ENCODE results near the gene PRR30.

The PRR30 gene

GRCh38 chr2:27154488-27154887 is 15.3 kb upstream of the PRR30 start:
- H3K27ac ChIP-seq (ENCODE audit: low read length) = no peak overlapping the region
- H3K9me3 ChIP-seq (ENCODE audit: control insufficient read depth, insufficient read depth, low read length) = no peaks in the 10 kb centered on the region
- no CpG with 5 or more reads among the region's 6 CpGs for WGBS (ENCODE audit: insufficient coverage, insufficient read length)
- H3K4me3 ChIP-seq (ENCODE audit: low read length) = no peak overlapping the region
- no peaks in the 10 kb centered on the region for H3K36me3 ChIP-seq (ENCODE audit: control insufficient read depth, insufficient read depth, low read length)
- H3K4me1 ChIP-seq (ENCODE audit: control insufficient read depth, insufficient read depth, low read length) = 0 out of 2 replicates have a peak, but pooled peaks cover 2% of the 10 kb centered on the region
- no peaks in the 10 kb centered on the region for H3K27me3 ChIP-seq (ENCODE audit: control insufficient read depth, insufficient read depth, low read length)
- no peak for DNase-seq (ENCODE audit: low read depth, low spot score)

- no peak for DNase-seq (ENCODE audit: low read depth, low spot score)
- H3K4me1 ChIP-seq (ENCODE audit: control insufficient read depth, insufficient read depth, low read length) = no peaks in the 10 kb centered on the region
- H3K27ac ChIP-seq (ENCODE audit: low read length) = no peak overlapping the region
Measured at GRCh38 chr2:27152796-27153464, 13.7 kb upstream of the PRR30 start.

GRCh38 chr2:27152102-27152795 is 13.0 kb upstream of the PRR30 start:
- no peak for DNase-seq (ENCODE audit: low read depth, low spot score)
- no CpG with 5 or more reads among the region's 8 CpGs for WGBS (ENCODE audit: insufficient coverage, insufficient read length)

More at GRCh38 chr2:27152796-27153464, 13.7 kb upstream of the PRR30 start:
- WGBS (ENCODE audit: insufficient coverage, insufficient read length) = no CpG with 5 or more reads among the region's 2 CpGs
- Histone ChIP-seq H3K4me3 (ENCODE audit: low read length) (no peak overlapping the region), H3K27me3 (ENCODE audit: control insufficient read depth, insufficient read depth, low read length) (no peaks in the 10 kb centered on the region), H3K9me3 (ENCODE audit: control insufficient read depth, insufficient read depth, low read length) (no peaks in the 10 kb centered on the region), H3K36me3 (ENCODE audit: control insufficient read depth, insufficient read depth, low read length) (no peaks in the 10 kb centered on the region)

GRCh38 chr2:27150639-27151230 is 11.5 kb upstream of the PRR30 start:
- H3K4me1 ChIP-seq (ENCODE audit: control insufficient read depth, insufficient read depth, low read length) = no peaks in the 10 kb centered on the region
- no peaks in the 10 kb centered on the region for H3K27me3 ChIP-seq (ENCODE audit: control insufficient read depth, insufficient read depth, low read length)
- no peak for DNase-seq (ENCODE audit: low read depth, low spot score)
- no peaks in the 10 kb centered on the region for H3K36me3 ChIP-seq (ENCODE audit: control insufficient read depth, insufficient read depth, low read length)
- H3K4me3 ChIP-seq (ENCODE audit: low read length) = no peak overlapping the region
- H3K9me3 ChIP-seq (ENCODE audit: control insufficient read depth, insufficient read depth, low read length) = no peaks in the 10 kb centered on the region
- no peak overlapping the region for H3K27ac ChIP-seq (ENCODE audit: low read length)
- WGBS (ENCODE audit: insufficient coverage, insufficient read length) = no CpG with 5 or more reads among the region's 8 CpGs

More at GRCh38 chr2:27152102-27152795, 13.0 kb upstream of the PRR30 start:
- H3K27me3 ChIP-seq (ENCODE audit: control insufficient read depth, insufficient read depth, low read length) = no peaks in the 10 kb centered on the region
- no peaks in the 10 kb centered on the region for H3K4me1 ChIP-seq (ENCODE audit: control insufficient read depth, insufficient read depth, low read length)
- H3K9me3 ChIP-seq (ENCODE audit: control insufficient read depth, insufficient read depth, low read length) = no peaks in the 10 kb centered on the region
- H3K27ac ChIP-seq (ENCODE audit: low read length) = no peak overlapping the region
- no peaks in the 10 kb centered on the region for H3K36me3 ChIP-seq (ENCODE audit: control insufficient read depth, insufficient read depth, low read length)
- H3K4me3 ChIP-seq (ENCODE audit: low read length) = no peak overlapping the region

GRCh38 chr2:27149570-27150405 is 10.6 kb upstream of the PRR30 start:
- no peaks in the 10 kb centered on the region for H3K36me3 ChIP-seq (ENCODE audit: control insufficient read depth, insufficient read depth, low read length)
- no peaks in the 10 kb centered on the region for H3K27me3 ChIP-seq (ENCODE audit: control insufficient read depth, insufficient read depth, low read length)
- H3K27ac ChIP-seq (ENCODE audit: low read length) = no peak overlapping the region
- H3K4me1 ChIP-seq (ENCODE audit: control insufficient read depth, insufficient read depth, low read length) = no peaks in the 10 kb centered on the region
- no peak for DNase-seq (ENCODE audit: low read depth, low spot score)
- no CpG with 5 or more reads among the region's 29 CpGs for WGBS (ENCODE audit: insufficient coverage, insufficient read length)
- no peaks in the 10 kb centered on the region for H3K9me3 ChIP-seq (ENCODE audit: control insufficient read depth, insufficient read depth, low read length)
- no peak overlapping the region for H3K4me3 ChIP-seq (ENCODE audit: low read length)

GRCh38 chr2:27148801-27149439 is 9.7 kb upstream of the PRR30 start, which contains the start of gene TCF23:
Gene TCF23 (plus strand): TSS chr2:27149004. CDS start chr2:27149134, 130 bp downstream.
- no CpG with 5 or more reads among the region's 12 CpGs for WGBS (ENCODE audit: insufficient coverage, insufficient read length)
- Histone ChIP-seq H3K4me1 (ENCODE audit: control insufficient read depth, insufficient read depth, low read length) (no peaks in the 10 kb centered on the region), H3K4me3 (ENCODE audit: low read length) (no peak within 1 kb of the TSS), H3K27ac (ENCODE audit: low read length) (no peak within 1 kb of the TSS), H3K36me3 (ENCODE audit: control insufficient read depth, insufficient read depth, low read length) (no peaks in the 10 kb centered on the region), H3K9me3 (ENCODE audit: control insufficient read depth, insufficient read depth, low read length) (no peaks in the 10 kb centered on the region), H3K27me3 (ENCODE audit: control insufficient read depth, insufficient read depth, low read length) (no peaks in the 10 kb centered on the region)
- DNase-seq (ENCODE audit: low read depth, low spot score) = no peak

- Histone ChIP-seq H3K36me3 (ENCODE audit: control insufficient read depth, insufficient read depth, low read length) (no peaks in the 10 kb centered on the region), H3K9me3 (ENCODE audit: control insufficient read depth, insufficient read depth, low read length) (no peaks in the 10 kb centered on the region), H3K27me3 (ENCODE audit: control insufficient read depth, insufficient read depth, low read length) (no peaks in the 10 kb centered on the region), H3K4me3 (ENCODE audit: low read length) (no peak overlapping the region), H3K27ac (ENCODE audit: low read length) (no peak overlapping the region), H3K4me1 (ENCODE audit: control insufficient read depth, insufficient read depth, low read length) (no peaks in the 10 kb centered on the region)
- DNase-seq (ENCODE audit: low read depth, low spot score) = no peak
- no CpG with 5 or more reads among the region's 8 CpGs for WGBS (ENCODE audit: insufficient coverage, insufficient read length)
Measured at GRCh38 chr2:27147935-27148334, 8.7 kb upstream of the PRR30 start.

- WGBS (ENCODE audit: insufficient coverage, insufficient read length) = no CpG with 5 or more reads among the region's 2 CpGs
- Histone ChIP-seq H3K36me3 (ENCODE audit: control insufficient read depth, insufficient read depth, low read length) (no peaks in the 10 kb centered on the region), H3K4me1 (ENCODE audit: control insufficient read depth, insufficient read depth, low read length) (no peaks in the 10 kb centered on the region), H3K4me3 (ENCODE audit: low read length) (no peak overlapping the region), H3K27me3 (ENCODE audit: control insufficient read depth, insufficient read depth, low read length) (no peaks in the 10 kb centered on the region), H3K9me3 (ENCODE audit: control insufficient read depth, insufficient read depth, low read length) (no peaks in the 10 kb centered on the region), H3K27ac (ENCODE audit: low read length) (no peak overlapping the region)
- DNase-seq (ENCODE audit: low read depth, low spot score) = no peak
Measured at GRCh38 chr2:27145682-27146081, 6.5 kb upstream of the PRR30 start.

- Histone ChIP-seq H3K4me3 (ENCODE audit: low read length) (no peak overlapping the region), H3K27me3 (ENCODE audit: control insufficient read depth, insufficient read depth, low read length) (no peaks in the 10 kb centered on the region), H3K36me3 (ENCODE audit: control insufficient read depth, insufficient read depth, low read length) (no peaks in the 10 kb centered on the region), H3K4me1 (ENCODE audit: control insufficient read depth, insufficient read depth, low read length) (no peaks in the 10 kb centered on the region), H3K27ac (ENCODE audit: low read length) (no peak overlapping the region), H3K9me3 (ENCODE audit: control insufficient read depth, insufficient read depth, low read length) (no peaks in the 10 kb centered on the region)
- no peak for DNase-seq (ENCODE audit: low read depth, low spot score)
- WGBS (ENCODE audit: insufficient coverage, insufficient read length) = no CpG with 5 or more reads among the region's 1 CpG
Measured at GRCh38 chr2:27143285-27143684, 4.1 kb upstream of the PRR30 start.

GRCh38 chr2:27138111-27138510 is 1.1 kb downstream of the PRR30 start:
- H3K9me3 ChIP-seq (ENCODE audit: control insufficient read depth, insufficient read depth, low read length) = no peaks in the 10 kb centered on the region
- H3K27me3 ChIP-seq (ENCODE audit: control insufficient read depth, insufficient read depth, low read length) = no peaks in the 10 kb centered on the region
- WGBS (ENCODE audit: insufficient coverage, insufficient read length) = no CpG with 5 or more reads among the region's 7 CpGs
- H3K4me3 ChIP-seq (ENCODE audit: low read length) = no peak overlapping the region
- no peaks in the 10 kb centered on the region for H3K36me3 ChIP-seq (ENCODE audit: control insufficient read depth, insufficient read depth, low read length)
- H3K4me1 ChIP-seq (ENCODE audit: control insufficient read depth, insufficient read depth, low read length) = 0 out of 2 replicates have a peak, but pooled peaks cover 2% of the 10 kb centered on the region
- no peak overlapping the region for H3K27ac ChIP-seq (ENCODE audit: low read length)
- DNase-seq (ENCODE audit: low read depth, low spot score) = no peak
